Astrocyte (in vitro differentiated cells and primary cell): Measurements from ENCODE around the gene PRKCB. TPM values are rescaled to one million over a fixed set of nuclear protein-coding genes. Genes with fewer than 3 reads are reported as not detected.

Experiments used
- DNase-seq: peaks from one replicate; pipeline ENCODE4 v3.0.0-alpha.2; 2010; ENCODE audit warnings: low read depth
- FAIRE-seq: peaks from 2 replicates; lab custom pipeline; 2011; peaks lifted over from hg19 to GRCh38; lab: Jason Lieb, UNC
- H2AFZ ChIP-seq: 2 replicates; pipeline ENCODE4 v1.6.0; 2012; ENCODE audit warnings: low read depth, low read length, inconsistent platforms
- H3K27ac ChIP-seq: 2 replicates; pipeline ENCODE4 v1.5.1; 2011; ENCODE audit warnings: low read depth, low read length, inconsistent platforms
- H3K27me3 ChIP-seq: 2 replicates; pipeline ENCODE4 v1.6.0; 2011; ENCODE audit warnings: low read length, inconsistent platforms; ENCODE audit not compliant: insufficient read depth
- H3K36me3 ChIP-seq: 2 replicates; pipeline ENCODE4 v1.5.1; 2011; ENCODE audit warnings: low read length, inconsistent platforms; ENCODE audit not compliant: insufficient read depth
- H3K4me1 ChIP-seq: 2 replicates; pipeline ENCODE4 v1.5.1; 2011; ENCODE audit warnings: low read length, inconsistent platforms; ENCODE audit not compliant: insufficient read depth
- H3K4me2 ChIP-seq: 2 replicates; pipeline ENCODE4 v1.6.0; 2012; ENCODE audit warnings: low read length, inconsistent platforms
- H3K4me3 ChIP-seq: 2 replicates; pipeline ENCODE4 v1.5.1; 2011; ENCODE audit warnings: low read depth, mild to moderate bottlenecking, low read length, inconsistent platforms; ENCODE audit not compliant: insufficient read depth
- H3K79me2 ChIP-seq: 2 replicates; pipeline ENCODE4 v1.6.0; 2012; ENCODE audit warnings: mild to moderate bottlenecking, low read length, inconsistent platforms; ENCODE audit not compliant: insufficient read depth
- H3K9ac ChIP-seq: 2 replicates; pipeline ENCODE4 v1.6.0; 2012; ENCODE audit warnings: mild to moderate bottlenecking, low read length, inconsistent platforms
- H3K9me3 ChIP-seq: 2 replicates; pipeline ENCODE4 v1.5.1; 2012; ENCODE audit warnings: low read depth, mild to moderate bottlenecking, low read length, inconsistent platforms; ENCODE audit not compliant: insufficient read depth
- H4K20me1 ChIP-seq: 2 replicates; pipeline ENCODE4 v1.6.0; 2012; ENCODE audit warnings: low read length, inconsistent platforms; ENCODE audit not compliant: insufficient read depth
- H3K27ac Mint-ChIP-seq: one replicate; pipeline ENCODE4 v1.8.0; 2021; ENCODE audit warnings: mild to moderate bottlenecking, mixed read lengths; ENCODE audit not compliant: unreplicated experiment
- H3K27me3 Mint-ChIP-seq: one replicate; pipeline ENCODE4 v1.8.0; 2021; ENCODE audit warnings: low read depth, mixed read lengths; ENCODE audit not compliant: unreplicated experiment
- H3K36me3 Mint-ChIP-seq: one replicate; pipeline ENCODE4 v1.8.0; 2021; ENCODE audit warnings: low read depth, mixed read lengths; ENCODE audit not compliant: unreplicated experiment
- H3K4me1 Mint-ChIP-seq: one replicate; pipeline ENCODE4 v1.8.0; 2021; ENCODE audit warnings: low read depth, mixed read lengths; ENCODE audit not compliant: unreplicated experiment
- H3K4me3 Mint-ChIP-seq: one replicate; pipeline ENCODE4 v1.8.0; 2021; ENCODE audit warnings: mild to moderate bottlenecking, moderate library complexity, mixed read lengths; ENCODE audit not compliant: unreplicated experiment
- H3K9me3 Mint-ChIP-seq: one replicate; pipeline ENCODE4 v1.8.0; 2021; ENCODE audit warnings: mild to moderate bottlenecking, mixed read lengths; ENCODE audit not compliant: unreplicated experiment
- EZH2 ChIP-seq: IDR thresholded peaks from 2 replicates; pipeline ENCODE4 v1.6.1; 2012; ENCODE audit warnings: mild to moderate bottlenecking, low read length, inconsistent platforms; ENCODE audit not compliant: insufficient read depth
- total RNA-seq: library from RNA; stranded (reverse); gene quantifications from 2 replicates; pipeline ENCODE4 v1.2.1, GENCODE V29; 2021
- TF ChIP-seq, protein P1 (sequence below): IDR thresholded peaks from 2 replicates; pipeline ENCODE4 v1.5.1; 2011; ENCODE audit warnings: low read depth, mild to moderate bottlenecking, inconsistent platforms, low read length, moderate library complexity; ENCODE audit not compliant: insufficient read depth

Gene PRKCB
- total RNA-seq, 1 donor from 2014 or later = 2.5 TPM

DNA sequence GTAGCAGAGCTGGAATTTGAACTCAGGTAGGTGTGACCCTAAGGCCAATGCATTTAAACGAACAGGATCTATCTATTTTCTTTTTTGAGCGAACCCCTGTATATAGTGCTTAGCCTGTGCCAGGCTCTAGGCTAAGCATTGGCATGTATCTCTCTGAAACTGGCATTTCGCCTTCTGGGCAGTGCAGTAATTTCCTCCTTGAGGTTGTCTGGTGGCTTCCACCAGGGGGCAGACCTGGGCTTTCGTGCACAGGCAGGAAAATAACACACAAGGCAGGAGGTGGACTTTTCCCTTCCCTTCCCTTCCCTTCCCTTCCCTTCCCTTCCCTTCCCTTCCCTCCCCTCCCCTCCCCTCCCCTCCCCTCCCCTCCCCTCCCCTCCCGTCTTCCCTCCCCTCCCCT lies 34.4 kb upstream of the PRKCB start:
- no peaks in the 10 kb centered on the region for H3K79me2 ChIP-seq
- H3K27me3 ChIP-seq = no peaks in the 10 kb centered on the region
- H3K27ac Mint-ChIP-seq = no peak overlapping the region
- no peak overlapping the region for H2AFZ ChIP-seq
- no peak overlapping the region for H3K4me3 Mint-ChIP-seq
- no peak overlapping the region for H3K4me2 ChIP-seq
- H3K9me3 Mint-ChIP-seq = no peaks in the 10 kb centered on the region
- no peaks in the 10 kb centered on the region for H3K9me3 ChIP-seq
- TF ChIP-seq EZH2 = no peak
- TF ChIP-seq, protein P1, sequence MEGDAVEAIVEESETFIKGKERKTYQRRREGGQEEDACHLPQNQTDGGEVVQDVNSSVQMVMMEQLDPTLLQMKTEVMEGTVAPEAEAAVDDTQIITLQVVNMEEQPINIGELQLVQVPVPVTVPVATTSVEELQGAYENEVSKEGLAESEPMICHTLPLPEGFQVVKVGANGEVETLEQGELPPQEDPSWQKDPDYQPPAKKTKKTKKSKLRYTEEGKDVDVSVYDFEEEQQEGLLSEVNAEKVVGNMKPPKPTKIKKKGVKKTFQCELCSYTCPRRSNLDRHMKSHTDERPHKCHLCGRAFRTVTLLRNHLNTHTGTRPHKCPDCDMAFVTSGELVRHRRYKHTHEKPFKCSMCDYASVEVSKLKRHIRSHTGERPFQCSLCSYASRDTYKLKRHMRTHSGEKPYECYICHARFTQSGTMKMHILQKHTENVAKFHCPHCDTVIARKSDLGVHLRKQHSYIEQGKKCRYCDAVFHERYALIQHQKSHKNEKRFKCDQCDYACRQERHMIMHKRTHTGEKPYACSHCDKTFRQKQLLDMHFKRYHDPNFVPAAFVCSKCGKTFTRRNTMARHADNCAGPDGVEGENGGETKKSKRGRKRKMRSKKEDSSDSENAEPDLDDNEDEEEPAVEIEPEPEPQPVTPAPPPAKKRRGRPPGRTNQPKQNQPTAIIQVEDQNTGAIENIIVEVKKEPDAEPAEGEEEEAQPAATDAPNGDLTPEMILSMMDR = peak; percentile 44
- FAIRE-seq (no peak), DNase-seq (peak; percentile 5)
- H4K20me1 ChIP-seq = no peaks in the 10 kb centered on the region
- H3K27me3 Mint-ChIP-seq = peaks cover 1% of the 10 kb centered on the region
- no peak overlapping the region for H3K27ac ChIP-seq
- no peak overlapping the region for H3K9ac ChIP-seq
- no peak overlapping the region for H3K4me3 ChIP-seq
- H3K4me1 ChIP-seq = no peaks in the 10 kb centered on the region
- no peaks in the 10 kb centered on the region for H3K36me3 ChIP-seq
- H3K4me1 Mint-ChIP-seq = no peaks in the 10 kb centered on the region
- H3K36me3 Mint-ChIP-seq = no peaks in the 10 kb centered on the region

DNA sequence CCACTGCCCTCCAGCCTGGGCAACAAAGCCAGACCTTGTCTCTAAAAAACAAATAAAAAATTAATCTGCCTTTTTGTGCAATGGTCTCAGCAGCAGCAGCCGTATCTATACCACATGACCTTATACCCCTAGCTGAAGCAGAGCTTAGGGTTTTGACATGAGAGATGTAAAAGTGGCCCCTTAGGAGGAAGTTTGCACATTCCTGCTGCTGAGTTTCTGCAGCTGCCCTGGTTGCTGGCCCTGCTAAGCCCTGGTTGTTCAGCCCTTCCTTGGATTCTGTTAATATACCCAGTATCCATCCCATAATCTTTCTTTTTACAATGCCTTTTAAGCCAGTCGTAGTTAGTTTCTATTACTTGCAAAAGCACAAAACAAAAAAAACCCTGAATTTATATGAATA lies 33.0 kb upstream of the PRKCB start:
- Mint-ChIP-seq H3K36me3 (no peaks in the 10 kb centered on the region), H3K4me1 (no peaks in the 10 kb centered on the region), H3K9me3 (no peaks in the 10 kb centered on the region), H3K4me3 (no peak overlapping the region), H3K27ac (no peak overlapping the region), H3K27me3 (peaks cover 1% of the 10 kb centered on the region)
- no peak for DNase-seq
- Histone ChIP-seq H2AFZ (no peak overlapping the region), H3K9me3 (no peaks in the 10 kb centered on the region), H3K79me2 (no peaks in the 10 kb centered on the region), H3K4me2 (no peak overlapping the region), H3K9ac (no peak overlapping the region), H4K20me1 (no peaks in the 10 kb centered on the region), H3K27me3 (no peaks in the 10 kb centered on the region), H3K36me3 (no peaks in the 10 kb centered on the region), H3K27ac (no peak overlapping the region), H3K4me3 (no peak overlapping the region), H3K4me1 (no peaks in the 10 kb centered on the region)
- FAIRE-seq = no peak
- TF ChIP-seq, protein P1 = no peak
- TF ChIP-seq EZH2 = no peak

DNA sequence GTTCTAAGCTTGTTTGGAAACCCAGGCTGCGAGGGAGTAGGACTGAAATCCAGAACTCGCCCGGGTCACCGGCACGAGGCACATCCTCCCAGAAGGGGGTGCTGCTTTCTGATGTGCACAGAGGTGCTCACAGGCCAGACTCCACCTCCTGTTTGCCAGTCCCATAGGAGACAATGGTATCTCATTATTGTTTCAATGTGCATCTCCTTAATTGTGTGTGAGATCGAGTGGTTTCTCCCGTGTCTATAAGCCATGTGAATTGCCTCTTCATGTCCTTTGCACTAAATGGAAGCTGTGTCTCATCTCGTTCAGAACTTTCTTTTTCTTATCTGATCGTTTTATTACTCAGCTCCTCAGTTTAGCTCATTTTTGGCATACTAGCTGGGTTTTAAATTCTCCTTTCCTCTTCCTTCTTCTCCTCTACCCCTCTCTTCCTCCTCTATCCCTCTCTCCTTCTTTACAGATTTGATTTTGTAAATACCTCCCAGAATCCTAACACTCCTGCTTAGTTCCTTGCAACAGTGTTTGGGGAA lies 32.1 kb upstream of the PRKCB start:
- FAIRE-seq = no peak
- H3K4me3 ChIP-seq = no peak overlapping the region

More for the DNA sequence above, 32.1 kb upstream of the PRKCB start:
- Histone ChIP-seq H3K4me1 (no peaks in the 10 kb centered on the region), H3K27me3 (no peaks in the 10 kb centered on the region), H3K9me3 (no peaks in the 10 kb centered on the region), H3K27ac (no peak overlapping the region), H3K4me2 (no peak overlapping the region), H3K36me3 (no peaks in the 10 kb centered on the region), H4K20me1 (no peaks in the 10 kb centered on the region), H3K9ac (no peak overlapping the region), H2AFZ (no peak overlapping the region), H3K79me2 (no peaks in the 10 kb centered on the region)
- H3K4me3 Mint-ChIP-seq = no peak overlapping the region
- H3K4me1 Mint-ChIP-seq = no peaks in the 10 kb centered on the region
- H3K36me3 Mint-ChIP-seq = no peaks in the 10 kb centered on the region
- H3K27ac Mint-ChIP-seq = no peak overlapping the region
- peaks cover 5% of the 10 kb centered on the region for H3K27me3 Mint-ChIP-seq
- TF ChIP-seq, protein P1 = no peak
- TF ChIP-seq EZH2 = no peak
- no peaks in the 10 kb centered on the region for H3K9me3 Mint-ChIP-seq
- no peak for DNase-seq
